Measurements from ENCODE around the gene PAN2.

PAN2 gene

GRCh38 chr12:56334490-56334793, 642 bp upstream of the PAN2 start:
- H3K4me3 ChIP-seq (ENCODE audit: control insufficient read depth in 1 of 7, extremely low read depth in 1 of 7, insufficient read depth in 4 of 7, low read depth in 2 of 7, low read length in 6 of 7) = peak overlapping the region; percentile 4 to 84 (median 72)
- ChIA-PET CTCF (interaction anchor here (0.6 to 2.3 kb wide), 5 partner anchors 21 to 144 kb away, joined by 3 to 8 read pairs (median 6); no protein-coding TSS in a partner anchor), POLR2A (interaction anchor here (0.9 to 3.3 kb wide), 3 partner anchors 19 to 130 kb away, joined by 3 to 28 read pairs (median 4); partner anchors contain the start of genes CNPY2 and RNF41)
- H3K27me3 ChIP-seq (replicated peaks in 2 of 5; ENCODE audit: control insufficient read depth in 4 of 5, insufficient read depth in 5 of 5, low read length in 4 of 5) = no peaks in the 10 kb centered on the region
- no peak for DNase-seq
- peaks cover 9 to 33% (median 28%) of the 10 kb centered on the region in 4 experiments for H3K4me1 ChIP-seq (ENCODE audit: control extremely low read depth in 1 of 4, control insufficient read depth in 4 of 4, insufficient read depth in 4 of 4, low read length in 3 of 4)
- no peaks in the 10 kb centered on the region for H3K36me3 ChIP-seq (ENCODE audit: control insufficient read depth in 4 of 4, insufficient read depth in 4 of 4, low read length in 3 of 4)
- peak overlapping the region; percentile 99 for H3K27ac ChIP-seq (ENCODE audit: insufficient read depth in 1 of 2, low read depth in 1 of 2, low read length in 2 of 2, poor library complexity in 1 of 2, severe bottlenecking in 2 of 2)
- WGBS (ENCODE audit: insufficient coverage) = 4% methylated on average over 4 of the region's 6 CpGs
- H3K9me3 ChIP-seq (ENCODE audit: control extremely low read depth in 1 of 5, control insufficient read depth in 4 of 5, insufficient read depth in 2 of 5, low read depth in 1 of 5, low read length in 4 of 5) = no peaks in the 10 kb centered on the region

DNA sequence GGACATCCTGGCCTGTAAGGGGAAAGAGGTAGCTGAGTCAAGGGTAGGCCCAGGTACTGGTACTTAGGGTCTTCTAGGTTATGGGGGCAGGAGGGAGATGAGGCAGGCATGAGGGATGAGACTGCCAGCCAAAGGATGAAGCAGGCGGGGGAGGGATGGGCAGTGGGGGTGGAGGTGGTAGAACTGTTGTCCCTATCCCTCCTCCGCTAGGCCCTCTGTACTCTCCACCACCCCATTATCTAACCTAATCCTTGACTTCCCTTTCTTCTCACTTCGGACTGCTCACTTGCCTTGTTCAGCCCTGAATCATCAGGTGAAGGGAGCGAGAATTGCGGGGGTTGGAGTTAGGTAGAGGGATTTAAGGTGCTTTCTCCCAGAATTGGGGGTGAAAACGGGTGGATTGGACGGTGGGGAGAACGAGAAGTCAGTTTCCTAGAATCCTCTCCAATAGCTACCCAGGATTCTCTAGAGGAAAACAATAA, 562 bp downstream of the PAN2 start:
- peaks cover 0 to 3% (median 0%) of the 10 kb centered on the region in 4 experiments for H3K36me3 ChIP-seq (ENCODE audit: control insufficient read depth in 4 of 4, insufficient read depth in 4 of 4, low read length in 3 of 4)
- H3K27me3 ChIP-seq (replicated peaks in 2 of 5; ENCODE audit: control insufficient read depth in 4 of 5, insufficient read depth in 5 of 5, low read length in 4 of 5) = no peaks in the 10 kb centered on the region
- CTCF ChIA-PET = interaction anchor here (0.6 to 2.2 kb wide), 5 partner anchors 17 to 135 kb away, joined by 3 to 7 read pairs (median 3); partner anchors contain the start of gene CNPY2
- peak overlapping the region; percentile 4 to 84 (median 72) for H3K4me3 ChIP-seq (ENCODE audit: control insufficient read depth in 1 of 7, extremely low read depth in 1 of 7, insufficient read depth in 4 of 7, low read depth in 2 of 7, low read length in 6 of 7)
- peaks cover 9 to 25% (median 22%) of the 10 kb centered on the region in 4 experiments for H3K4me1 ChIP-seq (ENCODE audit: control extremely low read depth in 1 of 4, control insufficient read depth in 4 of 4, insufficient read depth in 4 of 4, low read length in 3 of 4)
- no peaks in the 10 kb centered on the region for H3K9me3 ChIP-seq (ENCODE audit: control extremely low read depth in 1 of 5, control insufficient read depth in 4 of 5, insufficient read depth in 2 of 5, low read depth in 1 of 5, low read length in 4 of 5)
- POLR2A ChIA-PET = interaction anchor here (0.6 to 3.3 kb wide), 8 partner anchors 11 to 1863 kb away, joined by 3 to 28 read pairs (median 4); partner anchors contain the start of genes CNPY2, COQ10A and STAT2
- DNase-seq = peak in 1 of 3 donors; percentile 81
- H3K27ac ChIP-seq (ENCODE audit: insufficient read depth in 1 of 2, low read depth in 1 of 2, low read length in 2 of 2, poor library complexity in 1 of 2, severe bottlenecking in 2 of 2) = peak overlapping the region; percentile 99
- no CpG with 5 or more reads among the region's 8 CpGs for WGBS (ENCODE audit: insufficient coverage)

- no peak for DNase-seq
- no peaks in the 10 kb centered on the region for H3K27me3 ChIP-seq (replicated peaks in 2 of 5; ENCODE audit: control insufficient read depth in 4 of 5, insufficient read depth in 5 of 5, low read length in 4 of 5)
- peaks cover 9 to 23% (median 19%) of the 10 kb centered on the region in 4 experiments for H3K4me1 ChIP-seq (ENCODE audit: control extremely low read depth in 1 of 4, control insufficient read depth in 4 of 4, insufficient read depth in 4 of 4, low read length in 3 of 4)
- 99% methylated on average over 6 of the region's 11 CpGs for WGBS (ENCODE audit: insufficient coverage)
- H3K9me3 ChIP-seq (ENCODE audit: control extremely low read depth in 1 of 5, control insufficient read depth in 4 of 5, insufficient read depth in 2 of 5, low read depth in 1 of 5, low read length in 4 of 5) = no peaks in the 10 kb centered on the region
- ChIA-PET POLR2A (interaction anchor here (0.7 to 3.3 kb wide), 7 partner anchors 9 to 132 kb away, joined by 3 to 28 read pairs (median 3); partner anchors contain the start of genes CNPY2 and COQ10A), CTCF (interaction anchor here (0.6 to 2.2 kb wide), 6 partner anchors 16 to 134 kb away, joined by 3 to 5 read pairs (median 3); partner anchors contain the start of gene CNPY2)
- H3K36me3 ChIP-seq (ENCODE audit: control insufficient read depth in 4 of 4, insufficient read depth in 4 of 4, low read length in 3 of 4) = peaks cover 0 to 9% (median 5%) of the 10 kb centered on the region in 4 experiments
- H3K4me3 ChIP-seq (ENCODE audit: control insufficient read depth in 1 of 7, extremely low read depth in 1 of 7, insufficient read depth in 4 of 7, low read depth in 2 of 7, low read length in 6 of 7) = peak overlapping the region in 5 of 7 experiments; percentile 71 to 84 (median 78)
- peak overlapping the region; percentile 99 for H3K27ac ChIP-seq (ENCODE audit: insufficient read depth in 1 of 2, low read depth in 1 of 2, low read length in 2 of 2, poor library complexity in 1 of 2, severe bottlenecking in 2 of 2)
Measured at GRCh38 chr12:56332512-56333196, 1.1 kb downstream of the PAN2 start.

- whole genome bisulfite sequencing (ENCODE audit: insufficient coverage) = 100% methylated on average over 5 of the region's 7 CpGs
- no peak overlapping the region for H3K27ac ChIP-seq (ENCODE audit: insufficient read depth in 1 of 2, low read depth in 1 of 2, low read length in 2 of 2, poor library complexity in 1 of 2, severe bottlenecking in 2 of 2)
- ChIA-PET POLR2A (no interaction called here), CTCF (no interaction called here)
- no peak for DNase-seq
- H3K9me3 ChIP-seq (ENCODE audit: control extremely low read depth in 1 of 5, control insufficient read depth in 4 of 5, insufficient read depth in 2 of 5, low read depth in 1 of 5, low read length in 4 of 5) = no peaks in the 10 kb centered on the region
- H3K36me3 ChIP-seq (ENCODE audit: control insufficient read depth in 4 of 4, insufficient read depth in 4 of 4, low read length in 3 of 4) = peaks cover 5 to 25% (median 17%) of the 10 kb centered on the region in 4 experiments
- H3K4me1 ChIP-seq (ENCODE audit: control extremely low read depth in 1 of 4, control insufficient read depth in 4 of 4, insufficient read depth in 4 of 4, low read length in 3 of 4) = peaks cover 9 to 23% (median 17%) of the 10 kb centered on the region in 4 experiments
- no peak overlapping the region for H3K4me3 ChIP-seq (ENCODE audit: control insufficient read depth in 1 of 7, extremely low read depth in 1 of 7, insufficient read depth in 4 of 7, low read depth in 2 of 7, low read length in 6 of 7)
- no peaks in the 10 kb centered on the region for H3K27me3 ChIP-seq (replicated peaks in 2 of 5; ENCODE audit: control insufficient read depth in 4 of 5, insufficient read depth in 5 of 5, low read length in 4 of 5)
Measured at GRCh38 chr12:56330936-56331490, 2.8 kb downstream of the PAN2 start.

GRCh38 chr12:56326533-56326932, 7.3 kb downstream of the PAN2 start:
- peaks cover 15 to 69% (median 46%) of the 10 kb centered on the region in 4 experiments for H3K36me3 ChIP-seq (ENCODE audit: control insufficient read depth in 4 of 4, insufficient read depth in 4 of 4, low read length in 3 of 4)
- CTCF ChIA-PET = interaction anchor here (4.5 kb wide), 1 partner anchor 10 kb away, joined by 19 read pairs; the partner anchor contains the start of gene CNPY2
- POLR2A ChIA-PET = no interaction called here

DNA sequence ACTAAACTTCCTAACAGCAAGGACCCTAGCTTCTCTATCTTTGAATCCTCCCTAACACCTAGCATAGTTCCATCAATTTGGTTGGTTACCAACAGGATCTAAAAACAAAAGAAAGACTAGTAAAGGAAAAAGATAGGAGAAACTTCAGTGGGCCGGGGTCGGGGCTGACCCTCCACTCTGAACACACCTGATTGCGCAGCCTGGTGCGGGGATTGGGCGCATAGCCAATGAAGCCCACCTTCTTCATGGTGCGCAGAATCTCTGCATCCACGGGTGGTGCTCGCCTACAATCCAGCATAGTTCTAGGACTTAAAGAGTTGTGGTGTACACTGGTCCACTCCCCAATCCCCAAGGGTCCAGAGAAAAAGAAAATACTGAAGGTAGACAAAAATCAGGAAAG, 7.7 kb downstream of the PAN2 start:
- ChIA-PET POLR2A (no interaction called here), CTCF (interaction anchor here (1.5 to 4.5 kb wide), 2 partner anchors 10 to 16 kb away, joined by 3 to 19 read pairs; partner anchors contain the start of gene CNPY2)
- Histone ChIP-seq H3K4me1 (ENCODE audit: control extremely low read depth in 1 of 4, control insufficient read depth in 4 of 4, insufficient read depth in 4 of 4, low read length in 3 of 4) (peaks cover 0 to 5% (median 0%) of the 10 kb centered on the region in 4 experiments), H3K9me3 (ENCODE audit: control extremely low read depth in 1 of 5, control insufficient read depth in 4 of 5, insufficient read depth in 2 of 5, low read depth in 1 of 5, low read length in 4 of 5) (no peaks in the 10 kb centered on the region), H3K36me3 (ENCODE audit: control insufficient read depth in 4 of 4, insufficient read depth in 4 of 4, low read length in 3 of 4) (peaks cover 15 to 71% (median 46%) of the 10 kb centered on the region in 4 experiments), H3K27me3 (replicated peaks in 2 of 5; ENCODE audit: control insufficient read depth in 4 of 5, insufficient read depth in 5 of 5, low read length in 4 of 5) (no peaks in the 10 kb centered on the region), H3K27ac (ENCODE audit: insufficient read depth in 1 of 2, low read depth in 1 of 2, low read length in 2 of 2, poor library complexity in 1 of 2, severe bottlenecking in 2 of 2) (no peak overlapping the region), H3K4me3 (ENCODE audit: control insufficient read depth in 1 of 7, extremely low read depth in 1 of 7, insufficient read depth in 4 of 7, low read depth in 2 of 7, low read length in 6 of 7) (no peak overlapping the region)
- no peak for DNase-seq
- WGBS (ENCODE audit: insufficient coverage) = 100% methylated on average over 4 of the region's 8 CpGs

More at GRCh38 chr12:56326533-56326932, 7.3 kb downstream of the PAN2 start:
- Histone ChIP-seq H3K4me1 (ENCODE audit: control extremely low read depth in 1 of 4, control insufficient read depth in 4 of 4, insufficient read depth in 4 of 4, low read length in 3 of 4) (peaks cover 0 to 5% (median 0%) of the 10 kb centered on the region in 4 experiments), H3K4me3 (ENCODE audit: control insufficient read depth in 1 of 7, extremely low read depth in 1 of 7, insufficient read depth in 4 of 7, low read depth in 2 of 7, low read length in 6 of 7) (no peak overlapping the region), H3K27me3 (replicated peaks in 2 of 5; ENCODE audit: control insufficient read depth in 4 of 5, insufficient read depth in 5 of 5, low read length in 4 of 5) (no peaks in the 10 kb centered on the region), H3K9me3 (ENCODE audit: control extremely low read depth in 1 of 5, control insufficient read depth in 4 of 5, insufficient read depth in 2 of 5, low read depth in 1 of 5, low read length in 4 of 5) (no peaks in the 10 kb centered on the region), H3K27ac (ENCODE audit: insufficient read depth in 1 of 2, low read depth in 1 of 2, low read length in 2 of 2, poor library complexity in 1 of 2, severe bottlenecking in 2 of 2) (no peak overlapping the region)
- DNase-seq = no peak
- WGBS (ENCODE audit: insufficient coverage) = 98% methylated on average over 5 of the region's 6 CpGs

All from common myeloid progenitor, CD34-positive (primary cell).